OCI-LY3 (cell line): ENCODE results near the gene ADAMTS6.
A peak's percentile ranks its signal among the peaks of the same experiment; 100 is the strongest.

Source experiments
- H2AFZ ChIP-seq: fragments of 200-600, 300-600 bp; shearing (Covaris generic); 2 replicates; pipeline ENCODE4 v1.6.0; 2014; ENCODE audit warnings: antibody characterized with exemption, low read depth, low read length
- H3K27ac ChIP-seq: fragments of 200-600, 300-600 bp; sonication (generic); 2 replicates; pipeline ENCODE4 v1.5.1; 2014; ENCODE audit warnings: mild to moderate bottlenecking, low read length, moderate library complexity, mixed read lengths
- H3K27me3 ChIP-seq: fragments of 200-600, 300-600 bp; sonication (generic); 2 replicates; pipeline ENCODE4 v1.6.1; 2014; ENCODE audit warnings: low read depth, low read length, mixed read lengths
- H3K36me3 ChIP-seq: fragments of 200-600, 300-600 bp; sonication (generic); replicated peaks from 2 replicates; pipeline ENCODE3; 2014; ENCODE audit warnings: low read depth, low read length, mixed read lengths
- H3K4me1 ChIP-seq: fragments of 300-600, 200-600 bp; sonication (generic); 2 replicates; pipeline ENCODE4 v1.6.1; 2014; ENCODE audit warnings: low read length, mixed read lengths
- H3K4me2 ChIP-seq: fragments of 200-600, 300-600 bp; sonication (generic); 2 replicates; pipeline ENCODE4 v1.6.1; 2014; ENCODE audit warnings: low read length, mixed read lengths
- H3K4me3 ChIP-seq: fragments of 300-600, 200-600 bp; sonication (generic); 2 replicates; pipeline ENCODE4 v1.5.1; 2014; ENCODE audit warnings: antibody characterized with exemption, mild to moderate bottlenecking, low read length, moderate library complexity
- H3K79me2 ChIP-seq: fragments of 300-600, 200-600 bp; shearing (Covaris generic); 2 replicates; pipeline ENCODE4 v1.6.1; 2014; ENCODE audit warnings: mild to moderate bottlenecking, low read length, mixed read lengths
- H3K9ac ChIP-seq: fragments of 300-600, 200-600 bp; shearing (Covaris generic); 2 replicates; pipeline ENCODE4 v1.6.0; 2014; ENCODE audit warnings: mild to moderate bottlenecking, low read length, moderate library complexity
- H3K9me3 ChIP-seq: fragments of 200-600, 300-600 bp; shearing (Covaris generic); 2 replicates; pipeline ENCODE4 v1.6.1; 2014; ENCODE audit warnings: low read length, mixed read lengths; ENCODE audit not compliant: insufficient read depth
- H4K20me1 ChIP-seq: fragments of 200-600, 300-600 bp; sonication (generic); 2 replicates; pipeline ENCODE4 v1.6.1; 2016; ENCODE audit warnings: low read length, mixed read lengths; ENCODE audit not compliant: insufficient read depth
- EZH2phosphoT487 ChIP-seq: fragments of 200-600 bp; shearing (Covaris generic); IDR thresholded peaks from 2 replicates; pipeline ENCODE4 v1.6.1; 2018; ENCODE audit warnings: antibody characterized with exemption, mixed run types, low read depth
- TF ChIP-seq, protein P1 (sequence below): fragments of 200-600, 300-600 bp; sonication (generic); IDR thresholded peaks from 2 replicates; pipeline ENCODE4 v1.5.1; 2014; ENCODE audit warnings: antibody characterized with exemption, low read length, low read depth

Gene ADAMTS6

DNA sequence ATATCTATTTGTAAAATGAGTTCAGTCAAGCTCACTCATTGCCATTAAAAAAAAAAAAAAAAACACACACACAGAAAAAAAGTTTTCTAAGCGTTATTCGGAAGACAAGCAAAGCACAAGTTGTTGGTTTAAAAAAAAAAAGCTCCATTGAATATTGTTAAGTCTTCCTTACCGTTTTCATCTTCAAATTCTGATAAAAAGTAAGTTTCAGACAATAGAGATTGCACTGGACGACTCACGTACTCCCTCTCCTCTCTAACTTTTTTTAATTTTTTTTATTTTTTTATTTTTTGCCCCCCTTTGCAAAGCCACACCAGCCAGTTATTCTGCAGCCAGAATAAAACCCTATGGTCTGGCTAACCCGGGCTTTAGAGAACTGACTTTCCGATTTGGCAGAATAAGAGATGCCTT lies 544 bp downstream of the ADAMTS6 start:
- H3K4me3 ChIP-seq, result peak overlapping the region; percentile 88
- H3K27ac ChIP-seq, result peak overlapping the region; percentile 5; the same call in 1 of the 2 replicates
- no peaks in the 10 kb centered on the region for H3K27me3 ChIP-seq
- no peaks in the 10 kb centered on the region for H3K9me3 ChIP-seq
- peak overlapping the region; percentile 93 for H3K4me2 ChIP-seq
- H3K79me2 ChIP-seq, result no peaks in the 10 kb centered on the region
- peak overlapping the region; percentile 99 for H2AFZ ChIP-seq
- TF ChIP-seq, protein P1, sequence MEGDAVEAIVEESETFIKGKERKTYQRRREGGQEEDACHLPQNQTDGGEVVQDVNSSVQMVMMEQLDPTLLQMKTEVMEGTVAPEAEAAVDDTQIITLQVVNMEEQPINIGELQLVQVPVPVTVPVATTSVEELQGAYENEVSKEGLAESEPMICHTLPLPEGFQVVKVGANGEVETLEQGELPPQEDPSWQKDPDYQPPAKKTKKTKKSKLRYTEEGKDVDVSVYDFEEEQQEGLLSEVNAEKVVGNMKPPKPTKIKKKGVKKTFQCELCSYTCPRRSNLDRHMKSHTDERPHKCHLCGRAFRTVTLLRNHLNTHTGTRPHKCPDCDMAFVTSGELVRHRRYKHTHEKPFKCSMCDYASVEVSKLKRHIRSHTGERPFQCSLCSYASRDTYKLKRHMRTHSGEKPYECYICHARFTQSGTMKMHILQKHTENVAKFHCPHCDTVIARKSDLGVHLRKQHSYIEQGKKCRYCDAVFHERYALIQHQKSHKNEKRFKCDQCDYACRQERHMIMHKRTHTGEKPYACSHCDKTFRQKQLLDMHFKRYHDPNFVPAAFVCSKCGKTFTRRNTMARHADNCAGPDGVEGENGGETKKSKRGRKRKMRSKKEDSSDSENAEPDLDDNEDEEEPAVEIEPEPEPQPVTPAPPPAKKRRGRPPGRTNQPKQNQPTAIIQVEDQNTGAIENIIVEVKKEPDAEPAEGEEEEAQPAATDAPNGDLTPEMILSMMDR, result no peak
- TF ChIP-seq EZH2phosphoT487, result no peak
- H3K36me3 ChIP-seq, result no peaks in the 10 kb centered on the region
- H4K20me1 ChIP-seq, result no peaks in the 10 kb centered on the region
- H3K9ac ChIP-seq, result peak overlapping the region; percentile 66
- H3K4me1 ChIP-seq, result peaks cover 14% of the 10 kb centered on the region

DNA sequence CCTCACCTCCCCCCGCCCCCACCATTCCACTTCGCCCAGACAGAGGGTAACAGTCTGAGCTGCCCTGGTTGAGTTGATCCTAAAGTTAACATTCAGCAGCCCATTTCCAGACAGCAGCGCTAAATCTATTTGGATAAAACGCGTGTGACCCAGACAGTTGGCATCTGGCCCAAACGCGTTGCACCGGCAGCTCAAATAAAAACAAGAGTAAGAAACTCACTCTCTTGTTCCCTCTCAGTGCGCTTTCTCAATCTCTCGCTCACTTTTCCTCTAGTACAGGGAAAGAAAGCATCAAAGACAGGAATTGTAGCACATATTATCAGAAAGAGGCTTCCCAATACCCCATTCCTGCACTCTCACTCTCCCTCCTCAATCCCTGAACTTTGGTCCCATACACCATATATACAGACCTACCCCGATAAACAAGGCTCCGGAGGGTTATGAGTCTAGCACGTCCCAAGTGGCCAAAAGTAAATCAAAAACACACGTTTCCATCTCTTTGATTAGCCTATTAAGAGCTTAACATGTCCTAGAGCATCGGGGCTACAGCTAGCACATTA lies 1.3 kb downstream of the ADAMTS6 start:
- no peak overlapping the region for H3K27ac ChIP-seq
- no peaks in the 10 kb centered on the region for H4K20me1 ChIP-seq
- H3K36me3 ChIP-seq, result no peaks in the 10 kb centered on the region
- H3K9ac ChIP-seq, result peak overlapping the region; percentile 66
- TF ChIP-seq, protein P1, result no peak
- no peak for TF ChIP-seq EZH2phosphoT487
- peak overlapping the region; percentile 99; the same call in 1 of the 2 replicates for H2AFZ ChIP-seq
- no peaks in the 10 kb centered on the region for H3K79me2 ChIP-seq
- peaks cover 18% of the 10 kb centered on the region for H3K4me1 ChIP-seq
- H3K27me3 ChIP-seq, result no peaks in the 10 kb centered on the region
- no peaks in the 10 kb centered on the region for H3K9me3 ChIP-seq
- H3K4me2 ChIP-seq, result peak overlapping the region; percentile 93
- H3K4me3 ChIP-seq, result peak overlapping the region; percentile 88

DNA sequence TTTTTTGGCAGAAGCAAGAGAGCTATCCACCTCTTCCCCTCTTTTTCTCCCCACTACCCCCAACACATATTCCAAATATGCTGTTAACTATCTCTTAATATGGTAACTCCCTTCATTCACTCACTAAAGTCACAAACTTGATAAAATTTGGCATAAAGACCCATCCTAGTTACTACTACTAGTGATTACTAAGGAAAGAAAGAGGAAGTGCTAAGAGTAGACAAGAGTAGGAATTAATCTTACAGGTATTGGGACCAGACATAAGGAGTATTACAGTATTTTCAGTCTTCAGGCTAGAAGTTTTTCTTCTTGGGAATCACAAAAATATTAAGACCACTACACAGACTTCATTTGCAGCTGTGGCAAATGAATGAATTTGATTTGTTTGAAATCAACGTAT lies 2.2 kb downstream of the ADAMTS6 start:
- no peaks in the 10 kb centered on the region for H3K36me3 ChIP-seq
- H3K4me3 ChIP-seq, result peak overlapping the region; percentile 88
- no peak overlapping the region for H3K27ac ChIP-seq
- no peaks in the 10 kb centered on the region for H3K9me3 ChIP-seq
- H2AFZ ChIP-seq, result no peak overlapping the region
- no peak overlapping the region for H3K9ac ChIP-seq
- no peaks in the 10 kb centered on the region for H3K79me2 ChIP-seq
- no peaks in the 10 kb centered on the region for H4K20me1 ChIP-seq
- H3K4me1 ChIP-seq, result peaks cover 18% of the 10 kb centered on the region
- TF ChIP-seq EZH2phosphoT487, result no peak
- TF ChIP-seq, protein P1, result no peak
- no peaks in the 10 kb centered on the region for H3K27me3 ChIP-seq
- peak overlapping the region; percentile 93 for H3K4me2 ChIP-seq

DNA sequence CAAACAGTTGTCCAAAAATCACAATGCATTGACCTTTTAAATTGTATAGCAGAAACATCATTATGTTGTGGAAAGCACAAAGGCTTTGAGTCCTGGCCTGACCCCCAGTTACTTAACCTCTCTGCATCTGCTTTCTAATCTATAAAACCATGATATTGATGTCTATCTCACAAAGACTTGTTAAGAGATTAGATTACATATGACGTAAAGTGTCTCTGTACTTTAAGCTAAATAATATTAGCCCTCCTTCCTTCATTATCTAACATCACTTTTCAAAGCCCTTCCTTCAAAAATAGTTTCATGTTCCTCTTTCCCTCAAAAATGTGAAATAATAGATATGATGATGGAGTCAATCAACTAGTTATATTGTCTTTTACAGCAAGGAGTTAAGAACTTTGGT lies 3.4 kb downstream of the ADAMTS6 start:
- Histone ChIP-seq H4K20me1 (no peaks in the 10 kb centered on the region), H3K4me3 (no peak overlapping the region), H3K9me3 (no peaks in the 10 kb centered on the region), H3K36me3 (no peaks in the 10 kb centered on the region), H3K79me2 (no peaks in the 10 kb centered on the region), H2AFZ (no peak overlapping the region), H3K9ac (no peak overlapping the region), H3K4me1 (peaks cover 15% of the 10 kb centered on the region), H3K4me2 (no peak overlapping the region), H3K27ac (no peak overlapping the region), H3K27me3 (no peaks in the 10 kb centered on the region)
- TF ChIP-seq, protein P1, result no peak
- no peak for TF ChIP-seq EZH2phosphoT487
